Stimulated activated CD4-positive, alpha-beta T cell treated with anti-CD3 and anti-CD28 coated beads, Interleukin-2, amount 100 ng/mL, for 48 hours (primary cell): ENCODE measurements around the gene KCNH6.

Experiments used
- DNase-seq, 2 donors: peaks; one replicate each; pipeline ENCODE4 v3.0.0-alpha.2; 2020

KCNH6 gene

GRCh38 chr17:63557416-63557815, 34.3 kb downstream of the KCNH6 start:
- no peak for DNase-seq

GRCh38 chr17:63558441-63558840, 35.3 kb downstream of the KCNH6 start:
- DNase-seq: no peak

GRCh38 chr17:63561819-63562218, 38.7 kb downstream of the KCNH6 start:
- DNase-seq: no peak

- no peak for DNase-seq
Observed at GRCh38 chr17:63563339-63563738, 40.2 kb downstream of the KCNH6 start.

GRCh38 chr17:63564562-63564961, 41.4 kb downstream of the KCNH6 start:
- DNase-seq: no peak

- DNase-seq: no peak
Observed at GRCh38 chr17:63567229-63567628, 44.1 kb downstream of the KCNH6 start.

GRCh38 chr17:63568563-63568962, 45.4 kb downstream of the KCNH6 start:
- no peak for DNase-seq

- no peak for DNase-seq
Observed at GRCh38 chr17:63571632-63572310, 48.6 kb downstream of the KCNH6 start.

- no peak for DNase-seq
Observed at GRCh38 chr17:63573634-63574033, 50.5 kb downstream of the KCNH6 start.

- DNase-seq: no peak
Observed at GRCh38 chr17:63578027-63578768, 55.0 kb downstream of the KCNH6 start.

GRCh38 chr17:63578769-63579111, 55.6 kb downstream of the KCNH6 start:
- DNase-seq: no peak

- no peak for DNase-seq
Observed at GRCh38 chr17:63579633-63580032, 56.5 kb downstream of the KCNH6 start.

GRCh38 chr17:63587770-63588169, 64.6 kb downstream of the KCNH6 start:
- DNase-seq: no peak

GRCh38 chr17:63588797-63589196, 65.6 kb downstream of the KCNH6 start:
- DNase-seq: no peak

- no peak for DNase-seq
Observed at GRCh38 chr17:63589646-63590045, 66.5 kb downstream of the KCNH6 start.

- DNase-seq: no peak
Observed at GRCh38 chr17:63592797-63593196, 69.6 kb downstream of the KCNH6 start.

- no peak for DNase-seq
Observed at GRCh38 chr17:63595132-63595531, 72.0 kb downstream of the KCNH6 start.
